B cell (primary cell): ENCODE results near the gene DHX15. TPM values are rescaled to one million over a fixed set of nuclear protein-coding genes. Genes with fewer than 3 reads are reported as not detected.

Source experiments
- ATAC-seq: fragments of 200-7000 bp; cut with Tn5 transposase; one replicate; pipeline ENCODE4 v1.10.0; 2021; ENCODE audit warnings: low read depth, mild to moderate bottlenecking, moderate number of reproducible peaks, moderate library complexity
- CTCF ChIA-PET: fragments of 350-600 bp; sonication (Branson Sonifier 250); formaldehyde crosslinking; loops from one replicate; lab custom pipeline; 2021; ENCODE audit warnings: antibody characterized with exemption, inconsistent platforms; lab: Charles Lee
- POLR2A ChIA-PET: fragments of 350-600 bp; sonication (Branson Sonifier 250); formaldehyde crosslinking; loops from one replicate; lab custom pipeline; 2021; ENCODE audit warnings: antibody characterized with exemption; lab: Charles Lee
- DNase-seq: peaks from one replicate; pipeline ENCODE4 v3.0.0; 2013
- H2AFZ ChIP-seq: 2 replicates; pipeline ENCODE4 v1.6.1; 2012; ENCODE audit warnings: mild to moderate bottlenecking, low read depth, low read length; ENCODE audit not compliant: insufficient read depth, poor library complexity, severe bottlenecking
- H3K27ac ChIP-seq, 2 donors: 1 replicate in 1 of 2; 2 replicates in 1 of 2; pipeline ENCODE4 v1.5.1; 2012 to 2013; ENCODE audit warnings: low read length in 2 of 2, mild to moderate bottlenecking in 2 of 2, moderate library complexity in 1 of 2
- H3K27me3 ChIP-seq, 4 experiments: fragments of 200-600 bp in 1 of 4; sonication (generic) in 1 of 4; replicated peaks in 1 of 4; 1 replicate in 2 of 4; 2 replicates in 2 of 4; pipeline versions ENCODE4 v1.6.1 to v1.7.0; 2013 to 2016; ENCODE audit warnings: low read length in 3 of 4, mild to moderate bottlenecking in 2 of 4, mixed read lengths in 1 of 4, moderate library complexity in 1 of 4; ENCODE audit not compliant: insufficient read depth in 4 of 4, control insufficient read depth in 3 of 4; ENCODE audit errors: control extremely low read depth in 1 of 4
- H3K36me3 ChIP-seq, 2 experiments: replicated peaks in 1 of 2; 1 replicate in 1 of 2; 2 replicates in 1 of 2; pipeline versions ENCODE4 v1.6.1 to v1.7.1; 2013; ENCODE audit warnings: low read length in 1 of 2; ENCODE audit not compliant: insufficient read depth in 2 of 2, control insufficient read depth in 1 of 2; ENCODE audit errors: control extremely low read depth in 1 of 2, extremely low read depth in 1 of 2
- H3K4me1 ChIP-seq, 2 donors: fragments of 200-600 bp in 1 of 2; sonication (generic) in 1 of 2; 1 replicate in 1 of 2; 2 replicates in 1 of 2; pipeline versions ENCODE4 v1.5.1 to v1.6.1; 2013 to 2017; ENCODE audit warnings: low read length in 2 of 2; ENCODE audit not compliant: control insufficient read depth in 2 of 2, insufficient read depth in 2 of 2
- H3K4me2 ChIP-seq: replicated peaks from 2 replicates; pipeline ENCODE3; 2012; ENCODE audit warnings: mild to moderate bottlenecking, low read depth, low read length; ENCODE audit not compliant: poor library complexity, severe bottlenecking
- H3K4me3 ChIP-seq, 5 experiments: fragments of 200-600 bp in 1 of 5; sonication (generic) in 1 of 5; 1 replicate in 3 of 5; 2 replicates in 2 of 5; pipeline versions ENCODE4 v1.5.1 to v1.7.0; 2011 to 2016; ENCODE audit warnings: low read length in 4 of 5, mild to moderate bottlenecking in 4 of 5, low read depth in 2 of 5, control low read depth in 1 of 5, moderate library complexity in 1 of 5; ENCODE audit not compliant: insufficient read depth in 1 of 5; ENCODE audit errors: control extremely low read depth in 1 of 5, extremely low read depth in 1 of 5
- H3K79me2 ChIP-seq: fragments of 200-600 bp; sonication (generic); one replicate; pipeline ENCODE4 v1.6.0; 2016; ENCODE audit warnings: low read length; ENCODE audit not compliant: control insufficient read depth, insufficient read depth
- H3K9ac ChIP-seq: fragments of 200-600 bp; sonication (generic); 2 replicates; pipeline ENCODE4 v1.6.1; 2017; ENCODE audit warnings: mild to moderate bottlenecking, low read length, moderate library complexity
- H3K9me3 ChIP-seq, 3 donors: one replicate each; pipeline versions ENCODE4 v1.6.1 to v1.7.1; 2013; ENCODE audit warnings: low read length in 2 of 3; ENCODE audit not compliant: control insufficient read depth in 2 of 3, insufficient read depth in 1 of 3; ENCODE audit errors: control extremely low read depth in 1 of 3
- H4K20me1 ChIP-seq: 2 replicates; pipeline ENCODE4 v1.6.0; 2012; ENCODE audit warnings: mild to moderate bottlenecking, low read length; ENCODE audit not compliant: insufficient read depth, control insufficient read depth, poor library complexity, severe bottlenecking
- H3K27ac Mint-ChIP-seq: one replicate; pipeline ENCODE4 v1.8.0; 2021; ENCODE audit warnings: mixed read lengths
- H3K27me3 Mint-ChIP-seq: one replicate; pipeline ENCODE4 v1.8.0; 2021; ENCODE audit warnings: mixed read lengths
- H3K4me1 Mint-ChIP-seq: one replicate; pipeline ENCODE4 v1.8.0; 2021; ENCODE audit warnings: mixed read lengths
- H3K4me3 Mint-ChIP-seq: one replicate; pipeline ENCODE4 v1.8.0; 2021; ENCODE audit warnings: mixed read lengths
- H3K9me3 Mint-ChIP-seq: one replicate; pipeline ENCODE4 v1.8.0; 2022; ENCODE audit warnings: mixed read lengths; ENCODE audit not compliant: insufficient read depth
- EZH2 ChIP-seq: IDR thresholded peaks from 2 replicates; pipeline ENCODE4 v1.6.1; 2012; ENCODE audit warnings: borderline replicate concordance, low read depth, mild to moderate bottlenecking, moderate library complexity, low read length; ENCODE audit not compliant: insufficient read depth, poor library complexity, severe bottlenecking
- WGBS: methylation state at CpG from one replicate; pipeline ENCODE4 v1.1.5; 2013; ENCODE audit warnings: missing lambda C conversion rate; ENCODE audit not compliant: insufficient coverage; 5-methylcytosine and 5-hydroxymethylcytosine counted together
- intact Hi-C: fragments of 100-400 bp; cut with micrococcal nuclease; formaldehyde crosslinking; loops from one replicate; pipeline ENCODE4 v1.10.0; 2022
- polyA plus RNA-seq: library from polyadenylated mRNA; depleted of rRNA; stranded (reverse); fragments of >200 nt; gene quantifications from 2 replicates; pipeline ENCODE4 v1.2.3, GENCODE V29; 2012
- total RNA-seq, 2 donors: library from RNA; stranded (reverse); fragments of 120-200 nt in 1 of 2; gene quantifications; 1 replicate in 1 of 2; 2 replicates in 1 of 2; pipeline versions ENCODE4 v1.2.3 to v1.2.4, GENCODE V29; 2013 to 2022
- TF ChIP-seq, protein P1 (sequence below): fragments of 200-600 bp; IDR thresholded peaks from one replicate; pipeline ENCODE4 v1.8.0; 2022; ENCODE audit warnings: antibody characterized with exemption, mild to moderate bottlenecking

Gene DHX15
- total and polyA plus RNA-seq, 2 donors (not counting 1 experiment from before 2014, with no cell fraction given), result 58.8 to 162 TPM

DNA sequence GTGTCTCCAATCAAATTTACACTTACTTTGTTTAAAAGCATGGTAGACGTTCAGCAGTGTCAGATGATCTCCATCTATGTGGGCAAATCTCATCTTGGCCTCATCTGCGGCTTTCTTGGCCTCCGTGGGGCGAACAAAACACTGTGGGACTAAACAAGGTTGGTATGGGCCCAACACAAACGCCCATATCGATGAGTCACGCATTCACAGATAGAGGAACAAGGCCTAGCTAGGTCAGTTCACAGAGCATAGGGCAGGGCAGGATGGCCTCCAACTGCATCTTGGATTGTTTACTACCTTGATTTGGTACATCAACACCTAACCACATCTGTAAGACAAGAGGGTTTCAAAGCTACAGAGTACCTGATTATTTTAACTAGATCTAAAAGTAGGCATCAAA is 47.3 kb downstream of the DHX15 start:
- ATAC-seq (no peak), DNase-seq (no peak)
- ChIA-PET POLR2A (no interaction called here), CTCF (interaction anchor here (0.9 kb wide), 1 partner anchor 13 kb away, joined by 3 read pairs; no protein-coding TSS in a partner anchor)
- H3K36me3 ChIP-seq, result peaks cover 17 to 84% of the 10 kb centered on the region in 2 experiments
- H3K4me2 ChIP-seq, result no peak overlapping the region
- H3K9me3 ChIP-seq, result no peaks in the 10 kb centered on the region
- intact Hi-C loops, result no loop called here
- Mint-ChIP-seq H3K4me3 (no peak overlapping the region), H3K9me3 (no peaks in the 10 kb centered on the region), H3K4me1 (no peaks in the 10 kb centered on the region), H3K27me3 (no peaks in the 10 kb centered on the region), H3K27ac (no peak overlapping the region)
- H2AFZ ChIP-seq, result no peak overlapping the region
- peaks cover 28% of the 10 kb centered on the region for H4K20me1 ChIP-seq
- no peaks in the 10 kb centered on the region for H3K4me1 ChIP-seq
- no peak overlapping the region for H3K4me3 ChIP-seq
- no peak overlapping the region for H3K27ac ChIP-seq
- no peak overlapping the region for H3K9ac ChIP-seq
- H3K79me2 ChIP-seq, result peaks cover 3% of the 10 kb centered on the region
- WGBS, result 92% methylated on average over 7 of the region's 7 CpGs
- H3K27me3 ChIP-seq, result no peaks in the 10 kb centered on the region
- TF ChIP-seq, protein P1, sequence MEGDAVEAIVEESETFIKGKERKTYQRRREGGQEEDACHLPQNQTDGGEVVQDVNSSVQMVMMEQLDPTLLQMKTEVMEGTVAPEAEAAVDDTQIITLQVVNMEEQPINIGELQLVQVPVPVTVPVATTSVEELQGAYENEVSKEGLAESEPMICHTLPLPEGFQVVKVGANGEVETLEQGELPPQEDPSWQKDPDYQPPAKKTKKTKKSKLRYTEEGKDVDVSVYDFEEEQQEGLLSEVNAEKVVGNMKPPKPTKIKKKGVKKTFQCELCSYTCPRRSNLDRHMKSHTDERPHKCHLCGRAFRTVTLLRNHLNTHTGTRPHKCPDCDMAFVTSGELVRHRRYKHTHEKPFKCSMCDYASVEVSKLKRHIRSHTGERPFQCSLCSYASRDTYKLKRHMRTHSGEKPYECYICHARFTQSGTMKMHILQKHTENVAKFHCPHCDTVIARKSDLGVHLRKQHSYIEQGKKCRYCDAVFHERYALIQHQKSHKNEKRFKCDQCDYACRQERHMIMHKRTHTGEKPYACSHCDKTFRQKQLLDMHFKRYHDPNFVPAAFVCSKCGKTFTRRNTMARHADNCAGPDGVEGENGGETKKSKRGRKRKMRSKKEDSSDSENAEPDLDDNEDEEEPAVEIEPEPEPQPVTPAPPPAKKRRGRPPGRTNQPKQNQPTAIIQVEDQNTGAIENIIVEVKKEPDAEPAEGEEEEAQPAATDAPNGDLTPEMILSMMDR, result no peak

DNA sequence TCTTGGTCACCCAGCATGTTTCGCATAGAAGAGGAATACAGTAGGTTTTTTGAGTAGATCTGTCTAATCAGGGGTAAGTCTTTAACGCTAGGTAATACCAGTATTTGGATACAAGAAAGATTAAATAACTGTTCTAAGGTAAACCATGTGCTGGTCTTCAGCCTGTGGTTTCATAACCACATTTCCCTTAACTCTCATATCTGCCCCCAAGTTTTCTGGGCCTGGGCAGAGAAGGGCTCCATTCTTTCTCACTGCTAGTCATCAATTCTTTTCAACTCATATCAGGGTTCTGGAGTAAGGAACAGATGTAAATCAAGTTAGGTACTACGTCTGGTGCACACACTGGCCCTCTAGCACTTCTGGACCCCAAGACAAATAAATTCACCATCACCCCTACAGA is 49.0 kb downstream of the DHX15 start:
- Mint-ChIP-seq H3K27ac (no peak overlapping the region), H3K4me3 (no peak overlapping the region), H3K4me1 (no peaks in the 10 kb centered on the region), H3K27me3 (no peaks in the 10 kb centered on the region), H3K9me3 (no peaks in the 10 kb centered on the region)
- WGBS, result no CpG with 5 or more reads among the region's 3 CpGs
- no peak for TF ChIP-seq EZH2
- TF ChIP-seq, protein P1, result no peak
- Histone ChIP-seq H3K27ac (no peak overlapping the region), H4K20me1 (peaks cover 19% of the 10 kb centered on the region), H3K9me3 (no peaks in the 10 kb centered on the region), H3K27me3 (no peaks in the 10 kb centered on the region), H3K79me2 (peaks cover 3% of the 10 kb centered on the region), H3K36me3 (peaks cover 20 to 76% of the 10 kb centered on the region in 2 experiments), H3K4me2 (no peak overlapping the region), H3K4me3 (no peak overlapping the region), H2AFZ (no peak overlapping the region), H3K4me1 (no peaks in the 10 kb centered on the region), H3K9ac (no peak overlapping the region)
- no peak for ATAC-seq
- ChIA-PET POLR2A (no interaction called here), CTCF (no interaction called here)
- DNase-seq, result no peak
- intact Hi-C loops, result no loop called here
